HG03469 (cell line): ENCODE results near the gene NTHL1.
"Not testable (repeated sequence)": the region's sequence is repeated elsewhere in the genome, so short reads cannot be mapped to it uniquely, and the experiment has no call there.

ENCODE experiments used
- ATAC-seq: cut with Tn5 transposase; IDR thresholded peaks from one replicate; pipeline ENCODE4 v1.9.1; 2021; ENCODE audit warnings: mild to moderate bottlenecking, moderate library complexity, moderate number of reproducible peaks; ENCODE audit not compliant: unreplicated experiment

Gene NTHL1

GRCh38 chr16:2042986-2043666, 4.5 kb downstream of the NTHL1 start:
- ATAC-seq, result no peak

GRCh38 chr16:2042171-2042985, 5.3 kb downstream of the NTHL1 start:
- ATAC-seq, result no peak

- ATAC-seq, result no peak
Observed at GRCh38 chr16:2040787-2041522, 6.7 kb downstream of the NTHL1 start.

GRCh38 chr16:2040041-2040786, 7.4 kb downstream of the NTHL1 start:
- no peak for ATAC-seq

GRCh38 chr16:2039274-2040031, 8.2 kb downstream of the NTHL1 start:
- ATAC-seq, result no peak

- no peak for ATAC-seq
Observed at GRCh38 chr16:2038382-2039231, 9.0 kb downstream of the NTHL1 start.

GRCh38 chr16:2037647-2038381, 9.8 kb downstream of the NTHL1 start:
- ATAC-seq, result no peak

- no peak for ATAC-seq
Observed at GRCh38 chr16:2037115-2037514, 10.5 kb downstream of the NTHL1 start.

- no peak for ATAC-seq
Observed at GRCh38 chr16:2036200-2036966, 11.3 kb downstream of the NTHL1 start.

GRCh38 chr16:2035431-2036199, 12.0 kb downstream of the NTHL1 start:
- no peak for ATAC-seq

- ATAC-seq, result no peak
Observed at GRCh38 chr16:2034696-2035430, 12.8 kb downstream of the NTHL1 start.

- not testable (repeated sequence) for ATAC-seq
Observed at GRCh38 chr16:2033909-2034695, 13.5 kb downstream of the NTHL1 start.

GRCh38 chr16:2033057-2033908, 14.4 kb downstream of the NTHL1 start:
- no peak for ATAC-seq

GRCh38 chr16:2032285-2033056, 15.2 kb downstream of the NTHL1 start:
- ATAC-seq, result no peak
